Measurements from ENCODE around the gene CCDC70.

The CCDC70 gene

GRCh38 chr13:51832471-51833152 is 29.2 kb upstream of the CCDC70 start:
- Histone ChIP-seq H3K9ac (ENCODE audit: low read length) (no peak overlapping the region), H3K36me3 (ENCODE audit: insufficient read depth, low read length) (no peaks in the 10 kb centered on the region), H3K27ac (ENCODE audit: low read depth, low read length) (no peak overlapping the region)

GRCh38 chr13:51833980-51834379 is 27.8 kb upstream of the CCDC70 start:
- Histone ChIP-seq H3K27ac (ENCODE audit: low read depth, low read length) (no peak overlapping the region), H3K4me3 (ENCODE audit: low read depth in 1 of 2, low read length in 2 of 2) (no peak overlapping the region), H3K36me3 (ENCODE audit: insufficient read depth, low read length) (no peaks in the 10 kb centered on the region), H3K9me3 (ENCODE audit: low read length) (no peaks in the 10 kb centered on the region), H3K4me1 (ENCODE audit: insufficient read depth, low read length) (no peaks in the 10 kb centered on the region), H3K9ac (ENCODE audit: low read length) (no peak overlapping the region), H3K27me3 (ENCODE audit: control insufficient read depth in 1 of 2, insufficient read depth in 2 of 2, low read length in 2 of 2) (no peaks in the 10 kb centered on the region)

More at GRCh38 chr13:51832471-51833152, 29.2 kb upstream of the CCDC70 start:
- peaks cover 4% of the 10 kb centered on the region for H3K4me1 ChIP-seq (ENCODE audit: insufficient read depth, low read length)
- H3K27me3 ChIP-seq (ENCODE audit: control insufficient read depth in 1 of 2, insufficient read depth in 2 of 2, low read length in 2 of 2), result no peaks in the 10 kb centered on the region
- no peak overlapping the region for H3K4me3 ChIP-seq (ENCODE audit: low read depth in 1 of 2, low read length in 2 of 2)
- H3K9me3 ChIP-seq (ENCODE audit: low read length), result no peaks in the 10 kb centered on the region

GRCh38 chr13:51834581-51835171 is 27.1 kb upstream of the CCDC70 start:
- Histone ChIP-seq H3K27ac (ENCODE audit: low read depth, low read length) (no peak overlapping the region), H3K9me3 (ENCODE audit: low read length) (no peaks in the 10 kb centered on the region), H3K27me3 (ENCODE audit: control insufficient read depth in 1 of 2, insufficient read depth in 2 of 2, low read length in 2 of 2) (no peaks in the 10 kb centered on the region), H3K4me3 (ENCODE audit: low read depth in 1 of 2, low read length in 2 of 2) (no peak overlapping the region), H3K36me3 (ENCODE audit: insufficient read depth, low read length) (no peaks in the 10 kb centered on the region), H3K4me1 (ENCODE audit: insufficient read depth, low read length) (no peaks in the 10 kb centered on the region), H3K9ac (ENCODE audit: low read length) (no peak overlapping the region)

- H3K4me1 ChIP-seq (ENCODE audit: insufficient read depth, low read length), result no peaks in the 10 kb centered on the region
- H3K27me3 ChIP-seq (ENCODE audit: control insufficient read depth in 1 of 2, insufficient read depth in 2 of 2, low read length in 2 of 2), result no peaks in the 10 kb centered on the region
- H3K9me3 ChIP-seq (ENCODE audit: low read length), result no peaks in the 10 kb centered on the region
- H3K4me3 ChIP-seq (ENCODE audit: low read depth in 1 of 2, low read length in 2 of 2), result no peak overlapping the region
- H3K9ac ChIP-seq (ENCODE audit: low read length), result no peak overlapping the region
- no peak overlapping the region for H3K27ac ChIP-seq (ENCODE audit: low read depth, low read length)
- H3K36me3 ChIP-seq (ENCODE audit: insufficient read depth, low read length), result no peaks in the 10 kb centered on the region
Measured at GRCh38 chr13:51837016-51837415, 24.8 kb upstream of the CCDC70 start.

GRCh38 chr13:51838240-51838846 is 23.4 kb upstream of the CCDC70 start:
- Histone ChIP-seq H3K27ac (ENCODE audit: low read depth, low read length) (no peak overlapping the region), H3K9me3 (ENCODE audit: low read length) (no peaks in the 10 kb centered on the region), H3K27me3 (ENCODE audit: control insufficient read depth in 1 of 2, insufficient read depth in 2 of 2, low read length in 2 of 2) (no peaks in the 10 kb centered on the region), H3K9ac (ENCODE audit: low read length) (no peak overlapping the region), H3K4me1 (ENCODE audit: insufficient read depth, low read length) (no peaks in the 10 kb centered on the region), H3K4me3 (ENCODE audit: low read depth in 1 of 2, low read length in 2 of 2) (no peak overlapping the region), H3K36me3 (ENCODE audit: insufficient read depth, low read length) (no peaks in the 10 kb centered on the region)

GRCh38 chr13:51839711-51840540 is 21.8 kb upstream of the CCDC70 start:
- Histone ChIP-seq H3K4me1 (ENCODE audit: insufficient read depth, low read length) (no peaks in the 10 kb centered on the region), H3K9me3 (ENCODE audit: low read length) (no peaks in the 10 kb centered on the region), H3K36me3 (ENCODE audit: insufficient read depth, low read length) (no peaks in the 10 kb centered on the region), H3K4me3 (ENCODE audit: low read depth in 1 of 2, low read length in 2 of 2) (no peak overlapping the region), H3K27ac (ENCODE audit: low read depth, low read length) (no peak overlapping the region), H3K9ac (ENCODE audit: low read length) (no peak overlapping the region), H3K27me3 (ENCODE audit: control insufficient read depth in 1 of 2, insufficient read depth in 2 of 2, low read length in 2 of 2) (no peaks in the 10 kb centered on the region)

- no peak overlapping the region for H3K27ac ChIP-seq (ENCODE audit: low read depth, low read length)
- H3K27me3 ChIP-seq (ENCODE audit: control insufficient read depth in 1 of 2, insufficient read depth in 2 of 2, low read length in 2 of 2), result no peaks in the 10 kb centered on the region
- no peaks in the 10 kb centered on the region for H3K36me3 ChIP-seq (ENCODE audit: insufficient read depth, low read length)
- H3K4me1 ChIP-seq (ENCODE audit: insufficient read depth, low read length), result no peaks in the 10 kb centered on the region
- no peak overlapping the region for H3K9ac ChIP-seq (ENCODE audit: low read length)
- no peaks in the 10 kb centered on the region for H3K9me3 ChIP-seq (ENCODE audit: low read length)
- no peak overlapping the region for H3K4me3 ChIP-seq (ENCODE audit: low read depth in 1 of 2, low read length in 2 of 2)
Measured at GRCh38 chr13:51840917-51841316, 20.9 kb upstream of the CCDC70 start.

- H3K4me3 ChIP-seq (ENCODE audit: low read depth in 1 of 2, low read length in 2 of 2), result no peak overlapping the region
- no peaks in the 10 kb centered on the region for H3K4me1 ChIP-seq (ENCODE audit: insufficient read depth, low read length)
Measured at GRCh38 chr13:51841732-51842131, 20.0 kb upstream of the CCDC70 start.

GRCh38 chr13:51843529-51843928 is 18.2 kb upstream of the CCDC70 start:
- no peaks in the 10 kb centered on the region for H3K36me3 ChIP-seq (ENCODE audit: insufficient read depth, low read length)

More at GRCh38 chr13:51841732-51842131, 20.0 kb upstream of the CCDC70 start:
- Histone ChIP-seq H3K27me3 (ENCODE audit: control insufficient read depth in 1 of 2, insufficient read depth in 2 of 2, low read length in 2 of 2) (no peaks in the 10 kb centered on the region), H3K9ac (ENCODE audit: low read length) (no peak overlapping the region), H3K27ac (ENCODE audit: low read depth, low read length) (no peak overlapping the region), H3K9me3 (ENCODE audit: low read length) (no peaks in the 10 kb centered on the region), H3K36me3 (ENCODE audit: insufficient read depth, low read length) (no peaks in the 10 kb centered on the region)

GRCh38 chr13:51844862-51845573 is 16.8 kb upstream of the CCDC70 start, which contains the start of gene TMEM272:
Gene TMEM272, minus strand, starts transcription at chr13:51845177. Its CDS starts 6,647 bp downstream, at chr13:51838530.
- H3K9ac ChIP-seq (ENCODE audit: low read length), result no peak within 1 kb of the TSS
- H3K4me1 ChIP-seq (ENCODE audit: insufficient read depth, low read length), result no peaks in the 10 kb centered on the region

More at GRCh38 chr13:51843529-51843928, 18.2 kb upstream of the CCDC70 start:
- Histone ChIP-seq H3K4me3 (ENCODE audit: low read depth in 1 of 2, low read length in 2 of 2) (no peak overlapping the region), H3K9ac (ENCODE audit: low read length) (no peak overlapping the region), H3K27me3 (ENCODE audit: control insufficient read depth in 1 of 2, insufficient read depth in 2 of 2, low read length in 2 of 2) (no peaks in the 10 kb centered on the region), H3K4me1 (ENCODE audit: insufficient read depth, low read length) (no peaks in the 10 kb centered on the region), H3K27ac (ENCODE audit: low read depth, low read length) (no peak overlapping the region), H3K9me3 (ENCODE audit: low read length) (no peaks in the 10 kb centered on the region)

More at GRCh38 chr13:51844862-51845573, 16.8 kb upstream of the CCDC70 start, which contains the start of gene TMEM272:
- Histone ChIP-seq H3K27me3 (ENCODE audit: control insufficient read depth in 1 of 2, insufficient read depth in 2 of 2, low read length in 2 of 2) (no peaks in the 10 kb centered on the region), H3K27ac (ENCODE audit: low read depth, low read length) (no peak within 1 kb of the TSS), H3K4me3 (ENCODE audit: low read depth in 1 of 2, low read length in 2 of 2) (peak within 1 kb of the TSS in 1 of 2 donors; percentile 10), H3K9me3 (ENCODE audit: low read length) (no peaks in the 10 kb centered on the region), H3K36me3 (ENCODE audit: insufficient read depth, low read length) (no peaks in the 10 kb centered on the region)
